GM13976 (cell line): ENCODE measurements around the gene PHACTR1.

Experiments
- DNase-seq: peaks from one replicate; pipeline ENCODE4 v3.0.0; 2012; ENCODE audit warnings: low spot score
- in situ Hi-C: fragments of 300-500 bp; cut with MboI; formaldehyde crosslinking; loops from one replicate; pipeline ENCODE4 v1.12.0; 2022; ENCODE audit warnings: low sequenced_read_pairs, mixed read lengths, inconsistent platforms; ENCODE audit not compliant: unreplicated experiment
- TF ChIP-seq, protein P1 (sequence below): IDR thresholded peaks from 2 replicates; pipeline ENCODE4 v1.5.1; 2012; ENCODE audit warnings: borderline replicate concordance, mild to moderate bottlenecking; ENCODE audit not compliant: insufficient read depth; ENCODE audit errors: extremely low read depth, missing control alignments, control extremely low read depth

The PHACTR1 gene

DNA sequence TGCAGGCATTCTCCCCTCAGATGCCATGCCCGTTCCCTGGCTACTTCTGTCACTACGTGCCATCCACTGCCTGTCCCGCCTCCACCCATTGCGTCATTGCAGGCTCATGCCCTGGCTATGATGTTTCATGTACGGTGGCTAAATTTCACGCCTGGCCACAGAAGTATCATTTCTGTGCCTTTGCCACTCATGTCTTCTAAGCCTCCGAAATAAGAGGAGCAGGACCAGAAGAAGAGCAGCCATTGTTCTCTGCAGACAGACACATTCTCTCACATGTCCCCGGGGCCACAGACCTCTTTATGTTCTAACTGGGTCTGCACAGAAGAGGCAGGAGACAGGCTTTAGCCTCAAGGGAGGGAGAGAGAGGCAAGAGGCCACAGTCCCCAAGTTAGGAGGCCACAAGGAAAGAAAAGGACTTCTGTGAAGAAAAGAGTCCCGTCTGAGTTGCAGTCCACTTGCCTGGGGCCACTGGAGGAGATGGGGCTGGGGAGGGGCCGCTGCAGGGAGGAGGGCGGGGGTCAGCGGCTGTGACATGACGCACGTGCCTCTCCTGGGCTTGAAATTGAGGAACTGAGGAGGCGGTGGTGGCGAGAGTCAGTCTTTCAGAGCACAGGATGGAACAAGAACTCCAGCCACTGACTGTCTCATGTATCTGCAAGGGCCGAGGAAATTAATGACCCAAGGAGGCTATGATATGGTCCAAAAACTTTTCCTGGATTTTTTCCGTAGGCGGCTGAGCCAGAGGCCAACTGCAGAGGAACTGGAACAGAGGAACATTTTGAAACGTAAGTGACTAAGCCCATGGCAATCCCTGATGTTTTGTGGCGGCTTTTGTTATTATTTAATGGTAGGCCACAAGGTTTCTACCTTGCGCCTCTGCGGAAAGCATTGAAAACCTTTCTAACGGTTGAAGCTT is 555.8 kb downstream of the PHACTR1 start:
- in situ Hi-C loops: no loop called here
- TF ChIP-seq, protein P1, sequence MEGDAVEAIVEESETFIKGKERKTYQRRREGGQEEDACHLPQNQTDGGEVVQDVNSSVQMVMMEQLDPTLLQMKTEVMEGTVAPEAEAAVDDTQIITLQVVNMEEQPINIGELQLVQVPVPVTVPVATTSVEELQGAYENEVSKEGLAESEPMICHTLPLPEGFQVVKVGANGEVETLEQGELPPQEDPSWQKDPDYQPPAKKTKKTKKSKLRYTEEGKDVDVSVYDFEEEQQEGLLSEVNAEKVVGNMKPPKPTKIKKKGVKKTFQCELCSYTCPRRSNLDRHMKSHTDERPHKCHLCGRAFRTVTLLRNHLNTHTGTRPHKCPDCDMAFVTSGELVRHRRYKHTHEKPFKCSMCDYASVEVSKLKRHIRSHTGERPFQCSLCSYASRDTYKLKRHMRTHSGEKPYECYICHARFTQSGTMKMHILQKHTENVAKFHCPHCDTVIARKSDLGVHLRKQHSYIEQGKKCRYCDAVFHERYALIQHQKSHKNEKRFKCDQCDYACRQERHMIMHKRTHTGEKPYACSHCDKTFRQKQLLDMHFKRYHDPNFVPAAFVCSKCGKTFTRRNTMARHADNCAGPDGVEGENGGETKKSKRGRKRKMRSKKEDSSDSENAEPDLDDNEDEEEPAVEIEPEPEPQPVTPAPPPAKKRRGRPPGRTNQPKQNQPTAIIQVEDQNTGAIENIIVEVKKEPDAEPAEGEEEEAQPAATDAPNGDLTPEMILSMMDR: peak; percentile 33
- DNase-seq: peak; percentile 69

DNA sequence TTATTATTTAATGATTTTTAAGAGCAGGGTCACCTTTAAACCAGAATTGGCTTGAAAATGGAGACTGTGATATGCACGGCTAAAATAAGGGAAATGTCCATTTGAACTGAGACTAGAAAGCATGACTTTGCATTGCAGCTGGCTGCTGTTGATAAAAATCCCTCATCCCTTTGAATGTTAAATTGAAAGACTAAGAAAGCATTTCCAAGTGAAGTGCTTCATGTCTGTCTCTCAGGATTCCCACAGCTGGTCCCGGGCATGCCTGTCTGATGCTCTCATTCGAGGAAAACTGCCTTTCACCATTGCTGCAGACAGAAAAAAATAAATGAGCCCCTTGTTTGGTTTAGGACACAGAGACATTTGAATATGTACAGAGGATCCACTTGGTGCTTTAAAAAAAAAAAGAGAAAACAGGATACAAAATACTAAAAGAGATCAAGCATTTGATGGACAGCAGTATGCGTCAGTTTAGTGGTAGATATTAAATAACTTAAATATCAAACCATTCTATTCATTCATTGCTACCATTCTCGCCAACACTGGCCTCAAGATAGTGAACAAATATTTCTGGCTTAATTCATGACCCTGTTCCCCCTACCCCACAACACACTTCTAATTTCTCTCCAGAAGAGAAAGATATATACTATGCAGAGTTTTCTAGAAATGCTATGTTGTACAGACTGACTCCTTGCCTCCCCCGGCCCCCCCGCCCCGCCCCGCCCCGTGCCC is 556.8 kb downstream of the PHACTR1 start:
- in situ Hi-C loops: no loop called here

DNA sequence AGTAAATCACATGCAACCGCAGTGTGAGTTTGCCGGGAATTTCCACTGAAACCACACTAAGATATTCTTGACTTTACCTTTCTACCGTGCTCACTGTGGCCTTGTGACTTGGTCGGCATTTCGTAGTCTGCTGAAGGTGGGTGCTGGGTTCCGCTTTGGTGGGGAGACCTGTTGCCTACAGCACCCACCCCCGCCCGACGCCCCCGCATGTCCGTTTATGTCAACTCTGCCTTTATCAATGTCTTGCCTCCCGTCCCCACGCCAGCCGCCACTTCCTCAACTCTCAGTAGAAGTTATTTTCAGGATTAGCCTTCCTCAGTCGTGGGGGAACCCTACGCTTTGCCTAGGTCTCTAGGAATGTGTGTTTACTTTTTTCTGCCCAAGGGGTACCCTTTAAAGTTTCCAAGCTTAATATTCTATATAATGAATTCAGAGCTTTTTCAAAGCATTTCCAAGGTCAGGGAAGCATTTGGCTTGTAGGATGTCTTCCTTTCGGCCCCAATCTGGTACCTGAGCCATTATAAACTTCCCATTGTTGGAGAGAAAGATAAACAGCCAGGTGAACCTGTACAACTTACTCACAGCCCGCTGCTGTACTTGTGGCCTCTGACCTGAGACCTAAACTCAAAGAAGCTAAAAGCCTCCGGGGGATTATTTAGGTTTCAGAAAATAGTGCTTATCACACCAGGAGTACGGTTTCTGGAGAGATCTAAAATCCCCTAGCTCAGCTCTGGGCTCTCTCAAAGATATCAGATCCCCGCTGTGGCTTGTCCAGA is 557.6 kb downstream of the PHACTR1 start:
- DNase-seq: peak; percentile 77
- TF ChIP-seq, protein P1: no peak
- in situ Hi-C loops: no loop called here

More for the DNA sequence above, 556.8 kb downstream of the PHACTR1 start:
- TF ChIP-seq, protein P1: no peak
- DNase-seq: no peak

DNA sequence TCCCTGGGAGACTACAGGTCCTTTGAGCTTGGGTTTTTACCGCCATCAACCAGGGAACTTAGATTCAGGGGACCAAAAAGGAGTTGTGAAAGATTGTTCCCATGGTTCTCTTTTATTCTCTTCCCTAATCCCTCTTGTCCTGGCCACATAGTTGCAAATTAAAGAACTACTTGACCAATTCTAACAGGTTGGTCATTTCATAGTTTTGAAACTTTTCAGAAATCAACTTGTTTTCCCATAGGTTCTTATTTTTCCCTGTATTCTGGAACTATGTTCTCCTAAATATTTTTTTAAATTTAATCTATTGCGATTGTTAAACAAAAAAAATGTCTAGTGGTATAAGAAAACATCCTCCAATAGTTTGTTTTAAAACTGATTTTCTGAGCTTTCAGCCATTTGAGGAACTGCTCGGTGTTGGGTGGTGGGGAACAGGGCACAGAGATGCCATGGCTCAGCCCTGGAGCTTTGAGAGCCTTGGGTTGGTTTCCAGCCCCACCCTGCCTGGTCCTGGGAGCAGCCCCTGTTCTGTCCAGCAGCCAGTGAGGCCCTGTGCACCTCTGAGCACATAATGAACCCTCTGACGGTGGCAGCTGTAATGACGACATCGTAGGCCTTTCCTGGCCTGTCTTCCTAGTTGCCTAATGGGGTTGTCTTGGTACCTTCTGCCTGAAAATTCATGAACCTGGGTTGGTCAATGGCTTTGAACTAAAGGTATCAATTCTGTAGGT is 558.3 kb downstream of the PHACTR1 start:
- TF ChIP-seq, protein P1: no peak
- in situ Hi-C loops: no loop called here
- no peak for DNase-seq

DNA sequence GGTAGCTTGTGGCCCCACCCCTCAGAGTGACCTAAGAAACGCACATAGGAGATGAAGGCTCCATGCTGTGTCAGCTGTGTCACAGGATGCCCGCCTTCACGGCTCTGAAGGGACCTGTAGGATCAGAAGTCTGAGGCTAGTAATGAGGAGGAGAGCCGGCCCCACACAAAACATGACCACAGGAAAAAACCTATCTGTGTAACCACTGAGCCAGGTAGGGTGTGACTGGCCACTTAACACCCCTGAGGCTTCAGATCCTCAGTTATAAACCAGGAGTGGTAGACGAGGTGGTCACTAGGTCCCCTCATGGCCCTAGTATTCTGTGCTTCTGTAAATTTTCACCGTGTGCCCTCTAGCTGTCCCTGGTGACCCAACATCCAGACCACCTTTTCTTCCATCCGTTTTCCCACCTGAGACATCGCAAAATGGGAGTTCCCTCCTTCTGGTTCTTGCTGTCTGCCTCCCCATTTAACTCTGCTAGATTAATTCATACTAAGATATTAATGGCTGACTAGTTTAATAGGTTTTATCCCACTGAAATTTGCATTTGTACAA is 558.9 kb downstream of the PHACTR1 start:
- in situ Hi-C loops: no loop called here
- DNase-seq: no peak
- TF ChIP-seq, protein P1: no peak

DNA sequence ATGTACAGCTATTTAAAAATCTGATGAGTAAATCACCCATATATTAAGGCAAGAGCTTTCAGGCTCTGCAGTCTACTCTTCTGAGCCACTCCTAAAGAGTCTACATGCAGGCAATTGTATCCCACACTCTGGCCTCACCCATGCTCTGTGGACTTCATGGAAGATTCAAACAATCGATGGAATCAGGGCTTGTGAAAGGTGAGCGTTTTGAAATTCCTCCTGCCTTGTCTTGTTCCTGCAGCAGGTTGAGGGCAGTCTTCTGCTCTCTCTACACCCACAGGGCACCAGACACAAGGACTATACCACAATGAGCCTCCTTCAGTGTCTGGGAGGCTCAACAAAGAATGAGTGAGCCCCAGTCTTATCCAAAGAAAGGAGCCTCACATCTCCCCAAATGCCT is 560.7 kb downstream of the PHACTR1 start:
- in situ Hi-C loops: no loop called here
- TF ChIP-seq, protein P1: no peak

More for the DNA sequence above, 560.7 kb downstream of the PHACTR1 start:
- no peak for DNase-seq
